ENCODE data around the gene CFAP20DC. TPM values are rescaled to one million over a fixed set of nuclear protein-coding genes. Genes with fewer than 3 reads are reported as not detected.

CFAP20DC gene
- total RNA-seq, 1 donor from 2014 or later = 8.2 TPM

DNA sequence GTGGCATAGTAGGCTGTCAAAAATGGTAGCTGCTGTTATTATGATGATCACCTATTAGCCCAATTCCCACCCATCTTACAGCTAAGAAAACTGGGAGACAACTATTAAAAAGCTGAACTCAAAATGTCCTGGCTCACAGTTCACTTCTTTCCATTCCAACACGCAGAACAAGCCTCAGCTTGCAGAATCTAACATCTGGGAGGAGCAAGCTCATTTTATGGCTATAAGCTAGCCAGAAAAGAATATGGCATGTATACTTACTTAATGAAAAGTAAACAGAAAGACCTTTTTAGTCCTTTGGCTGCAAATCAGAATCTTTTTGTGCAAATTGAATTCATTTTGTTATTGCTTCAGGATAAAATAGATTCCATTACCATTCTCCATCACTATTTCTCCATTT lies 34.8 kb upstream of the CFAP20DC start:
- no peak overlapping the region for H3K4me3 ChIP-seq (ENCODE audit: low read depth, low read length)
- no peaks in the 10 kb centered on the region for H3K27me3 ChIP-seq (ENCODE audit: control insufficient read depth, insufficient read depth, low read length)
- TF ChIP-seq, protein P1, sequence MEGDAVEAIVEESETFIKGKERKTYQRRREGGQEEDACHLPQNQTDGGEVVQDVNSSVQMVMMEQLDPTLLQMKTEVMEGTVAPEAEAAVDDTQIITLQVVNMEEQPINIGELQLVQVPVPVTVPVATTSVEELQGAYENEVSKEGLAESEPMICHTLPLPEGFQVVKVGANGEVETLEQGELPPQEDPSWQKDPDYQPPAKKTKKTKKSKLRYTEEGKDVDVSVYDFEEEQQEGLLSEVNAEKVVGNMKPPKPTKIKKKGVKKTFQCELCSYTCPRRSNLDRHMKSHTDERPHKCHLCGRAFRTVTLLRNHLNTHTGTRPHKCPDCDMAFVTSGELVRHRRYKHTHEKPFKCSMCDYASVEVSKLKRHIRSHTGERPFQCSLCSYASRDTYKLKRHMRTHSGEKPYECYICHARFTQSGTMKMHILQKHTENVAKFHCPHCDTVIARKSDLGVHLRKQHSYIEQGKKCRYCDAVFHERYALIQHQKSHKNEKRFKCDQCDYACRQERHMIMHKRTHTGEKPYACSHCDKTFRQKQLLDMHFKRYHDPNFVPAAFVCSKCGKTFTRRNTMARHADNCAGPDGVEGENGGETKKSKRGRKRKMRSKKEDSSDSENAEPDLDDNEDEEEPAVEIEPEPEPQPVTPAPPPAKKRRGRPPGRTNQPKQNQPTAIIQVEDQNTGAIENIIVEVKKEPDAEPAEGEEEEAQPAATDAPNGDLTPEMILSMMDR (IDR thresholded peaks at IDR 0.05; ENCODE audit: insufficient read depth, low read length, poor library complexity, severe bottlenecking) = no peak
- no peaks in the 10 kb centered on the region for H3K36me3 ChIP-seq (ENCODE audit: control insufficient read depth, insufficient read depth, low read length)
- DNase-seq (ENCODE audit: low read depth) = no peak

DNA sequence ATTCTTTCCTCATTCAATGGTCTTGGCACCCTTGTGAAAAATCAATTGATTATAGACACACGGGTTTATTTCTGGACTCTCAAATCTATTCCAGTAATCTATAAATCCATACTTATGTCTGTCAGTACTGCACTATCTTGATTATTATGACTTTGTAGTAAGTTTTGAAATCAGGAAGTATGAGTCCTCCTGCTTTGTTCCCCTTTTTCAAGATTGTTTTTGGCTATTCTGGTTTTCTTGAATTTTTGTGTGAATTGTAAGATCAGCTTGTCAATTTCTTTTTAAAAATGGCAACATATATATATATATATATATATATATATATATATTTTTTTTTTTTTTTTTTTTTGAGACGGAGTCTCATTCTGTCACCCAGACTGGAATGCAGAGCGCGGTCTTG lies 32.3 kb upstream of the CFAP20DC start:
- Histone ChIP-seq H3K27me3 (ENCODE audit: control insufficient read depth, insufficient read depth, low read length) (no peaks in the 10 kb centered on the region), H3K36me3 (ENCODE audit: control insufficient read depth, insufficient read depth, low read length) (no peaks in the 10 kb centered on the region), H3K4me3 (ENCODE audit: low read depth, low read length) (no peak overlapping the region)
- TF ChIP-seq, protein P1 (IDR thresholded peaks at IDR 0.05; ENCODE audit: insufficient read depth, low read length, poor library complexity, severe bottlenecking) = no peak
- DNase-seq (ENCODE audit: low read depth) = no peak

DNA sequence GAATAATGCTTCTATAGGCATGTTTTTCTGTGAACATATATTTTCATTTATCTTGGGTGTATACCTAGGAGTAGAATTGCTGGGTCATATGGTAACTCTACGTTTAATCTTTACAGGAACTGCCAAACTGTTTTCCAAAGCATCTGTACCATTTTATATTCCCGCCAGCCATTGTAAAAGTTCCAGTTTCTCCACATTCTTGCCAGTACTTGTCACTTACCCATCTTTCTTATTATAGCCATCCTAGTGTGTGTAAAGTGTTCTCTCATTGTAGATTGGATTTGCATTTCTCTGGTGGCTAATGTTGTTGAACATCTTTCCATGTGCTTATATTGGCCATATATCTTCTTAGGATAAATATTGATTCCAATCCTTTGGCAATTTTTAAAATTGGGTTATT lies 31.2 kb upstream of the CFAP20DC start:
- TF ChIP-seq, protein P1 (IDR thresholded peaks at IDR 0.05; ENCODE audit: insufficient read depth, low read length, poor library complexity, severe bottlenecking) = no peak
- Histone ChIP-seq H3K27me3 (ENCODE audit: control insufficient read depth, insufficient read depth, low read length) (no peaks in the 10 kb centered on the region), H3K4me3 (ENCODE audit: low read depth, low read length) (no peak overlapping the region), H3K36me3 (ENCODE audit: control insufficient read depth, insufficient read depth, low read length) (no peaks in the 10 kb centered on the region)
- DNase-seq (ENCODE audit: low read depth) = no peak

DNA sequence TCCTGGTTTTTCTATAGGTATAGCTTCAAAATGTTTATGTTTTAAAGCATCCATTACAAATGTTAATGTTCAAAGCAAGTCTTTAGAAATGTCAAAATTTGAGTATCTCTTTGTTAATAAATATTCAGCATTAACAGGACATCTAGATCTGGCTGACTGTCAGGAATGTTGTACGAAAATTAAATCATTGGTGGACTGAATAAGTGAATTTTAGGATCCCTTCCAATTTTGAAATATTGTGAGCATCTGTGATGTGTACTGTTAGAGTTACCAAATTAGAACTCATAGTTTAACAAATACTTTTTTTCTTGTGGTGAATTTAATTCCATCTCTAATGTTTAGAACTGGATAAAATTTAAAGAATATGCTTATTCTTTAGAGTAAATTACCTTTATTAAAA lies 30.1 kb upstream of the CFAP20DC start:
- no peak overlapping the region for H3K4me3 ChIP-seq (ENCODE audit: low read depth, low read length)
- no peaks in the 10 kb centered on the region for H3K27me3 ChIP-seq (ENCODE audit: control insufficient read depth, insufficient read depth, low read length)
- DNase-seq (ENCODE audit: low read depth) = no peak
- no peaks in the 10 kb centered on the region for H3K36me3 ChIP-seq (ENCODE audit: control insufficient read depth, insufficient read depth, low read length)
- TF ChIP-seq, protein P1 (IDR thresholded peaks at IDR 0.05; ENCODE audit: insufficient read depth, low read length, poor library complexity, severe bottlenecking) = no peak

DNA sequence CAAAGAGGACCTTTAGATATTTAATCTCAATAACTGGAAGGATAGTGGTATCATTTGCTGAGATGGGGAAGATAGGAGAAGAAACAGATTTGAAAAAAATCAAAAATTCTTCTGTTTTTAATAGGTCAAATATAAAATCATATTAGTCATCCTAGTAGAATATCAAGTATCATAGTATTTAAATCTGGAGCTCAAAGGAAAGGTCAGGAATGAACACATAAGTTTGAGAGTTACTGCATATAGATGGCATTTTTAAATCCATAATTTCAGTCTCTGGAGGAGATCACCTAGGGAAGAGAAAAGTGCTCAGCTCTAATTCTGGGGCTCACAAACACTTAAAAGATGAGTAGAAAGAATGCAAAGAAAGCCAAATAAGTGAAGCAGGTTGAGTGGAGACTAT lies 24.9 kb upstream of the CFAP20DC start:
- no peaks in the 10 kb centered on the region for H3K27me3 ChIP-seq (ENCODE audit: control insufficient read depth, insufficient read depth, low read length)
- no peak overlapping the region for H3K4me3 ChIP-seq (ENCODE audit: low read depth, low read length)
- TF ChIP-seq, protein P1 (IDR thresholded peaks at IDR 0.05; ENCODE audit: insufficient read depth, low read length, poor library complexity, severe bottlenecking) = no peak
- H3K36me3 ChIP-seq (ENCODE audit: control insufficient read depth, insufficient read depth, low read length) = no peaks in the 10 kb centered on the region
- DNase-seq (ENCODE audit: low read depth) = no peak

DNA sequence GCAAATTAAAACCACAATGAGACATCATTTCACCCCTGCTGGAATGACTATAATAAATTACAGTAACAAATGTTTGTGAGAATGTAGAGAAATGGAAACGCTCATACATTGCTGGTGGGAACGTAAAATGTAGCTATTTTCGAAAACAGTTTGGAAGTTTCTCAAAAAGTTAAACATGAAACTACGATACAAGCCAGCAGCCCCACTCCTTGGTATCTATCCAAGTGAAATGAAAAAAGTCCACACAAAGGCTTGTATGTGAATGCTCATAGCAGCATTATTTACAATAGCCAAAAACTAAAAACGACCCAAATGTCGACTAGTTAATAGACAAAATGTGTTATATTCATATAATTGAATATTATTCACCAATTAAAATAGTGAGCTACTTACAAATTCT lies 22.9 kb upstream of the CFAP20DC start:
- Histone ChIP-seq H3K4me3 (ENCODE audit: low read depth, low read length) (no peak overlapping the region), H3K36me3 (ENCODE audit: control insufficient read depth, insufficient read depth, low read length) (no peaks in the 10 kb centered on the region), H3K27me3 (ENCODE audit: control insufficient read depth, insufficient read depth, low read length) (no peaks in the 10 kb centered on the region)
- TF ChIP-seq, protein P1 (IDR thresholded peaks at IDR 0.05; ENCODE audit: insufficient read depth, low read length, poor library complexity, severe bottlenecking) = no peak
- no peak for DNase-seq (ENCODE audit: low read depth)
